Measurements from ENCODE around the gene PODNL1.
A peak's percentile ranks its signal among the peaks of the same experiment; 100 is the strongest.

Gene PODNL1

GRCh38 chr19:13908674-13909073, 29.5 kb downstream of the PODNL1 start:
- no peak overlapping the region for H3K4me3 ChIP-seq (ENCODE audit: low read depth, low read length)
- no peak for DNase-seq (ENCODE audit: low read depth)
- in situ Hi-C loops (cut with HindIII; ENCODE audit: low sequenced_read_pairs), result no loop called here
- no peak for TF ChIP-seq CTCF (IDR thresholded peaks at IDR 0.05; ENCODE audit: low read depth, low read length, missing control alignments)

GRCh38 chr19:13906910-13907309, 31.3 kb downstream of the PODNL1 start:
- in situ Hi-C loops (cut with HindIII; ENCODE audit: low sequenced_read_pairs), result no loop called here
- H3K4me3 ChIP-seq (ENCODE audit: low read depth, low read length), result peak overlapping the region; percentile 81
- DNase-seq (ENCODE audit: low read depth), result no peak
- no peak for TF ChIP-seq CTCF (IDR thresholded peaks at IDR 0.05; ENCODE audit: low read depth, low read length, missing control alignments)

- peak overlapping the region; percentile 81 for H3K4me3 ChIP-seq (ENCODE audit: low read depth, low read length)
- no peak for TF ChIP-seq CTCF (IDR thresholded peaks at IDR 0.05; ENCODE audit: low read depth, low read length, missing control alignments)
- DNase-seq (ENCODE audit: low read depth), result no peak
- in situ Hi-C loops (cut with HindIII; ENCODE audit: low sequenced_read_pairs), result no loop called here
Measured at GRCh38 chr19:13906521-13906904, 31.7 kb downstream of the PODNL1 start.

GRCh38 chr19:13905634-13906520, 32.3 kb downstream of the PODNL1 start, which contains the start of the genes BRME1 and CC2D1A:
TSS of gene BRME1 (minus strand) at chr19:13906117. CDS start at chr19:13904892, 1,225 bp downstream.
TSS of gene CC2D1A (plus strand) at chr19:13906201. CDS start at chr19:13906442, 241 bp downstream.
- in situ Hi-C loops (cut with HindIII; ENCODE audit: low sequenced_read_pairs), result no loop called here
- H3K4me3 ChIP-seq (ENCODE audit: low read depth, low read length), result peak within 1 kb of the TSS; percentile 81
- peak; percentile 3 for TF ChIP-seq CTCF (IDR thresholded peaks at IDR 0.05; ENCODE audit: low read depth, low read length, missing control alignments)
- DNase-seq (ENCODE audit: low read depth), result peak; percentile 33

GRCh38 chr19:13902993-13903555, 35.1 kb downstream of the PODNL1 start:
- no peak for DNase-seq (ENCODE audit: low read depth)
- in situ Hi-C loops (cut with HindIII; ENCODE audit: low sequenced_read_pairs), result no loop called here
- peak; percentile 28 for TF ChIP-seq CTCF (IDR thresholded peaks at IDR 0.05; ENCODE audit: low read depth, low read length, missing control alignments)
- H3K4me3 ChIP-seq (ENCODE audit: low read depth, low read length), result no peak overlapping the region

- in situ Hi-C loops (cut with HindIII; ENCODE audit: low sequenced_read_pairs), result no loop called here
- no peak overlapping the region for H3K4me3 ChIP-seq (ENCODE audit: low read depth, low read length)
- no peak for DNase-seq (ENCODE audit: low read depth)
- no peak for TF ChIP-seq CTCF (IDR thresholded peaks at IDR 0.05; ENCODE audit: low read depth, low read length, missing control alignments)
Measured at GRCh38 chr19:13899912-13900584, 38.2 kb downstream of the PODNL1 start.

Data from astrocyte of the cerebellum (primary cell).